Spinal cord (tissue), 10 donors: ENCODE data around the gene RAPGEF3. TPM values are rescaled to one million over a fixed set of nuclear protein-coding genes. Genes with fewer than 3 reads are reported as not detected.

Source experiments
- DNase-seq, 6 donors: peaks; one replicate each; pipeline versions ENCODE4 v3.0.0 to v3.0.0-alpha.2; 2013 to 2015; ENCODE audit warnings: low spot score in 6 of 6, low read depth in 4 of 6
- H3K27ac ChIP-seq: one replicate; pipeline ENCODE4 v1.5.1; 2013; ENCODE audit warnings: low read depth, low read length, control low read depth
- H3K27me3 ChIP-seq: one replicate; pipeline ENCODE4 v1.6.1; 2013; ENCODE audit warnings: low read length; ENCODE audit not compliant: control insufficient read depth, insufficient read depth
- H3K36me3 ChIP-seq: one replicate; pipeline ENCODE4 v1.6.1; 2013; ENCODE audit warnings: low read length; ENCODE audit not compliant: control insufficient read depth, insufficient read depth
- H3K4me1 ChIP-seq: one replicate; pipeline ENCODE4 v1.6.1; 2013; ENCODE audit warnings: low read length; ENCODE audit not compliant: control insufficient read depth, insufficient read depth
- H3K4me3 ChIP-seq: one replicate; pipeline ENCODE4 v1.5.1; 2013; ENCODE audit warnings: low read depth, low read length, control low read depth
- H3K9me3 ChIP-seq: one replicate; pipeline ENCODE4 v1.6.1; 2013; ENCODE audit warnings: low read length; ENCODE audit not compliant: control insufficient read depth, insufficient read depth
- WGBS: methylation state at CpG from one replicate; pipeline ENCODE4 v1.1.5; 2013; ENCODE audit warnings: missing lambda C conversion rate; ENCODE audit not compliant: insufficient coverage; 5-methylcytosine and 5-hydroxymethylcytosine counted together
- polyA plus RNA-seq, 2 donors: library from polyadenylated mRNA; unstranded; fragments of 120-200 nt; gene quantifications; one replicate each; pipeline ENCODE4 v1.2.1, GENCODE V29; 2013; ENCODE audit not compliant: insufficient read length in 2 of 2
- total RNA-seq, 2 donors: library from RNA; depleted of rRNA in 1 of 2; stranded (reverse); fragments of 120-200 nt in 1 of 2; fragments of >200 nt in 1 of 2; gene quantifications; one replicate each; pipeline versions ENCODE4 v1.2.3 to v1.2.4, GENCODE V29; 2013 to 2014
- donor health status: healthy.

RAPGEF3 gene
- total and polyA plus RNA-seq, 4 donors = 15.0 to 39.1 (median 21.2) TPM

- H3K9me3 ChIP-seq = no peaks in the 10 kb centered on the region
- peaks cover 7% of the 10 kb centered on the region for H3K36me3 ChIP-seq
- no peak overlapping the region for H3K27ac ChIP-seq
- H3K27me3 ChIP-seq = no peaks in the 10 kb centered on the region
- WGBS = 89% methylated on average over 3 of the region's 13 CpGs
- DNase-seq = no peak
- peak overlapping the region; percentile 57 for H3K4me3 ChIP-seq
- H3K4me1 ChIP-seq = peaks cover 41% of the 10 kb centered on the region
Measured at GRCh38 chr12:47772094-47772660, 13.5 kb upstream of the RAPGEF3 start.

- no peak for DNase-seq
- no CpG with 5 or more reads among the region's 6 CpGs for WGBS
Measured at GRCh38 chr12:47771304-47771703, 12.6 kb upstream of the RAPGEF3 start.

GRCh38 chr12:47770086-47770726 lies 11.5 kb upstream of the RAPGEF3 start:
- 94% methylated on average over 1 of the region's 3 CpGs for WGBS
- no peak overlapping the region for H3K4me3 ChIP-seq
- DNase-seq = no peak
- no peaks in the 10 kb centered on the region for H3K27me3 ChIP-seq
- H3K27ac ChIP-seq = no peak overlapping the region
- H3K4me1 ChIP-seq = peaks cover 22% of the 10 kb centered on the region
- peaks cover 5% of the 10 kb centered on the region for H3K36me3 ChIP-seq
- H3K9me3 ChIP-seq = no peaks in the 10 kb centered on the region

More at GRCh38 chr12:47771304-47771703, 12.6 kb upstream of the RAPGEF3 start:
- Histone ChIP-seq H3K9me3 (no peaks in the 10 kb centered on the region), H3K36me3 (peaks cover 7% of the 10 kb centered on the region), H3K27me3 (no peaks in the 10 kb centered on the region), H3K27ac (no peak overlapping the region), H3K4me3 (no peak overlapping the region), H3K4me1 (peaks cover 33% of the 10 kb centered on the region)

- no peaks in the 10 kb centered on the region for H3K9me3 ChIP-seq
- peaks cover 14% of the 10 kb centered on the region for H3K4me1 ChIP-seq
- no peaks in the 10 kb centered on the region for H3K27me3 ChIP-seq
- H3K4me3 ChIP-seq = no peak overlapping the region
- DNase-seq = no peak
- 100% methylated on average over 1 of the region's 4 CpGs for WGBS
- H3K36me3 ChIP-seq = peaks cover under 1% of the 10 kb centered on the region
- H3K27ac ChIP-seq = no peak overlapping the region
Measured at GRCh38 chr12:47769234-47770085, 10.8 kb upstream of the RAPGEF3 start.

- 59% methylated on average over 2 of the region's 2 CpGs for WGBS
- Histone ChIP-seq H3K27me3 (no peaks in the 10 kb centered on the region), H3K27ac (no peak overlapping the region), H3K36me3 (no peaks in the 10 kb centered on the region), H3K4me3 (no peak overlapping the region), H3K9me3 (no peaks in the 10 kb centered on the region), H3K4me1 (peaks cover 8% of the 10 kb centered on the region)
- no peak for DNase-seq
Measured at GRCh38 chr12:47768323-47768811, 9.7 kb upstream of the RAPGEF3 start.

- Histone ChIP-seq H3K9me3 (no peaks in the 10 kb centered on the region), H3K27me3 (no peaks in the 10 kb centered on the region), H3K4me3 (no peak overlapping the region), H3K36me3 (no peaks in the 10 kb centered on the region), H3K27ac (no peak overlapping the region), H3K4me1 (peaks cover 4% of the 10 kb centered on the region)
- DNase-seq = no peak
- WGBS = 72% methylated on average over 3 of the region's 4 CpGs
Measured at GRCh38 chr12:47767216-47767724, 8.6 kb upstream of the RAPGEF3 start.

- H3K36me3 ChIP-seq = no peaks in the 10 kb centered on the region
- H3K4me3 ChIP-seq = no peak overlapping the region
- no peak overlapping the region for H3K27ac ChIP-seq
- no peak for DNase-seq
- WGBS = 76% methylated on average over 4 of the region's 5 CpGs
- H3K4me1 ChIP-seq = no peaks in the 10 kb centered on the region
- no peaks in the 10 kb centered on the region for H3K9me3 ChIP-seq
- no peaks in the 10 kb centered on the region for H3K27me3 ChIP-seq
Measured at GRCh38 chr12:47766502-47767215, 8.0 kb upstream of the RAPGEF3 start.

GRCh38 chr12:47763481-47764346 lies 5.0 kb upstream of the RAPGEF3 start:
- Histone ChIP-seq H3K27me3 (no peaks in the 10 kb centered on the region), H3K4me3 (no peak overlapping the region), H3K4me1 (peaks cover 8% of the 10 kb centered on the region), H3K27ac (no peak overlapping the region), H3K36me3 (no peaks in the 10 kb centered on the region), H3K9me3 (no peaks in the 10 kb centered on the region)
- 99% methylated on average over 5 of the region's 8 CpGs for WGBS
- no peak for DNase-seq
